Ascending aorta (tissue), 2 donors: Measurements from ENCODE around the gene DHRSX. TPM values are rescaled to one million over a fixed set of nuclear protein-coding genes. Genes with fewer than 3 reads are reported as not detected.
"Not testable (repeated sequence)": the region's sequence is repeated elsewhere in the genome, so short reads cannot be mapped to it uniquely, and the experiment has no call there.

ENCODE experiments used
- DNase-seq, 2 donors: peaks; one replicate each; pipeline ENCODE4 v3.0.0-alpha.2; 2019; ENCODE audit warnings: low spot score in 2 of 2
- H3K27ac ChIP-seq, 2 donors: fragments of 200-600 bp; sonication (generic); one replicate each; pipeline ENCODE4 v1.5.1; 2016 to 2017; ENCODE audit warnings: mild to moderate bottlenecking in 1 of 2
- H3K27me3 ChIP-seq: fragments of 200-600 bp; sonication (generic); one replicate; pipeline ENCODE4 v1.5.1; 2017
- H3K36me3 ChIP-seq, 2 donors: fragments of 200-600 bp; sonication (generic); one replicate each; pipeline ENCODE4 v1.5.1; 2016
- H3K4me1 ChIP-seq, 2 donors: fragments of 200-600 bp; sonication (generic); one replicate each; pipeline ENCODE4 v1.5.1; 2016 to 2017; ENCODE audit warnings: mild to moderate bottlenecking in 1 of 2
- H3K4me3 ChIP-seq, 2 donors: fragments of 200-600 bp; sonication (generic); one replicate each; pipeline ENCODE4 v1.5.1; 2016 to 2017; ENCODE audit warnings: mild to moderate bottlenecking in 1 of 2
- H3K9me3 ChIP-seq, 2 donors: fragments of 200-600 bp; sonication (generic); one replicate each; pipeline ENCODE4 v1.5.1; 2016
- intact Hi-C: fragments of 100-400 bp; cut with DNase I; formaldehyde crosslinking; loops from one replicate; pipeline ENCODE4 v1.15.1; 2023
- total RNA-seq: library from RNA; depleted of rRNA; stranded (reverse); fragments of >200 nt; gene quantifications from one replicate; pipeline ENCODE4 v1.1.0, GENCODE V29; 2016
- TF ChIP-seq, protein P1 (sequence below), 3 experiments: fragments of 200-600 bp in 2 of 3; fragments of 450-650 bp in 1 of 3; sonication (generic) in 2 of 3; IDR thresholded peaks; one replicate each; pipeline ENCODE4 v1.5.1; 2016 to 2019; ENCODE audit warnings: antibody characterized with exemption in 3 of 3, mild to moderate bottlenecking in 1 of 3, moderate library complexity in 1 of 3

The DHRSX gene
- total RNA-seq, 1 donor from 2014 or later = 13.4 TPM

DNA sequence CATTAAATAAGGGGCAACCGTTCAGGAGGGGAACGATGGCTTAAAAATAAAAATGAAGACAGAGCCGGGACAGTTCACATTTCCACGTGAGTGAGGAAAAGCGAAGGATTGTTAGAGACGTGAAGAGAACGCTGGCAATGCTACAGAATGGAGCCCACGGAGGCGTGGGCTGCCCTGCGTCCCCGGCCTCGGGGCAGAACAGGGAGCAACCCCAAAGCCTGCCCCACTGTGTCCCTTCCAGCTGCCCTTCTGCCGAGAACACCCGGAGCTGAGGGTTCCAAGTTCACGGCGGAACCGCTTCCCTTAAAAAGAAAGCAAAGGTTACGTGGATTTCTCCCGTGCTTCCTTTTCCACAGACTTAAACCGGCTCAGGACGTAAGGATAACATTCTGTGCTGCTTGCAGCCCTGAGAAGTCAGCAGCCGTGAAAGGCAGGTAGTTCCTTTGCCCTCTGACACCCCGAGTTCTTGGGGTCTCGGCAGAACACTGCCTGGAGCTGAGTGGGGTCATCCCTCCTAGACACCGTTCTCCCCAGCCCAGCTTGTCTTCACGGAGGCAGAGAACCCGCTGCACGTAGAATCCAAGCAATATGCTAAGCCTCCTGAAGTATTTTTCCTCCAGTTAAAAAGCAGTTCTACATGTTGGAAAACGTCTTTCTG, 14.2 kb downstream of the DHRSX start:
- H3K27ac ChIP-seq = no peak overlapping the region

DNA sequence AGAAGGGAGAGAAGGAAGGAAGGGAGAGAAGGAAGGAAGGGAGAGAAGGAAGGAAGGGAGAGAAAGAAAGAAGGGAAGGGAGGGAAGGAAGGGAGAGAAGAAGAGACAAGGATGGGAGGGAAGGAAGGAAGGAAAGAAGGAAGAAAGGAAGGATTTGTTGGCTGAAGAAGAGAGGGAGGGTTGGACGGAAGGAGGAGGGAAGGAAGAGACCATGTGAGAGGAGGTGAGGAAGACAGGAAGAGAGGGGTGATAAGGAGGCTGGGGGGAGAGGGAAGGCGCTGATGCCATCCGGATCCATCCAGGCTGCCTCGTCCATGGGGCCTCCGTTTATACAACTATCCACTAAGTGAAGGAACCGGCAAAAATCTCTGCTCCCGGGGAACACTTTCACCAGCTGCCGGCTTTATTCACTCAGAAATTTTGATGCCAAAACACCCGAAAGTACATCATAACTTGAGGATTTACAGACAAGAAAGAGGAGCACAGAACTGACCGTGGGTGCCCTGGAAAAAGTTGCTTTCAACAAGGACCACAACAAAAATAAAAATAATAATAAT, 14.9 kb downstream of the DHRSX start:
- peaks cover 29 to 46% of the 10 kb centered on the region in 2 donors for H3K36me3 ChIP-seq
- TF ChIP-seq, protein P1, sequence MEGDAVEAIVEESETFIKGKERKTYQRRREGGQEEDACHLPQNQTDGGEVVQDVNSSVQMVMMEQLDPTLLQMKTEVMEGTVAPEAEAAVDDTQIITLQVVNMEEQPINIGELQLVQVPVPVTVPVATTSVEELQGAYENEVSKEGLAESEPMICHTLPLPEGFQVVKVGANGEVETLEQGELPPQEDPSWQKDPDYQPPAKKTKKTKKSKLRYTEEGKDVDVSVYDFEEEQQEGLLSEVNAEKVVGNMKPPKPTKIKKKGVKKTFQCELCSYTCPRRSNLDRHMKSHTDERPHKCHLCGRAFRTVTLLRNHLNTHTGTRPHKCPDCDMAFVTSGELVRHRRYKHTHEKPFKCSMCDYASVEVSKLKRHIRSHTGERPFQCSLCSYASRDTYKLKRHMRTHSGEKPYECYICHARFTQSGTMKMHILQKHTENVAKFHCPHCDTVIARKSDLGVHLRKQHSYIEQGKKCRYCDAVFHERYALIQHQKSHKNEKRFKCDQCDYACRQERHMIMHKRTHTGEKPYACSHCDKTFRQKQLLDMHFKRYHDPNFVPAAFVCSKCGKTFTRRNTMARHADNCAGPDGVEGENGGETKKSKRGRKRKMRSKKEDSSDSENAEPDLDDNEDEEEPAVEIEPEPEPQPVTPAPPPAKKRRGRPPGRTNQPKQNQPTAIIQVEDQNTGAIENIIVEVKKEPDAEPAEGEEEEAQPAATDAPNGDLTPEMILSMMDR (IDR thresholded peaks at IDR 0.05) = no peak
- no peaks in the 10 kb centered on the region for H3K27me3 ChIP-seq
- intact Hi-C loops = no loop called here
- H3K9me3 ChIP-seq = no peaks in the 10 kb centered on the region
- no peak overlapping the region for H3K4me3 ChIP-seq
- peak overlapping the region; percentile 53 to 85 for H3K27ac ChIP-seq
- H3K4me1 ChIP-seq = peaks cover 0 to 4% of the 10 kb centered on the region in 2 donors
- DNase-seq = no peak

More for the DNA sequence above, 14.2 kb downstream of the DHRSX start:
- H3K27me3 ChIP-seq = no peaks in the 10 kb centered on the region
- H3K4me1 ChIP-seq = peaks cover 0 to 4% of the 10 kb centered on the region in 2 donors
- no peak for DNase-seq
- peaks cover 29 to 49% of the 10 kb centered on the region in 2 donors for H3K36me3 ChIP-seq
- intact Hi-C loops = no loop called here
- TF ChIP-seq, protein P1 (IDR thresholded peaks at IDR 0.05) = no peak
- H3K9me3 ChIP-seq = no peaks in the 10 kb centered on the region
- no peak overlapping the region for H3K4me3 ChIP-seq

DNA sequence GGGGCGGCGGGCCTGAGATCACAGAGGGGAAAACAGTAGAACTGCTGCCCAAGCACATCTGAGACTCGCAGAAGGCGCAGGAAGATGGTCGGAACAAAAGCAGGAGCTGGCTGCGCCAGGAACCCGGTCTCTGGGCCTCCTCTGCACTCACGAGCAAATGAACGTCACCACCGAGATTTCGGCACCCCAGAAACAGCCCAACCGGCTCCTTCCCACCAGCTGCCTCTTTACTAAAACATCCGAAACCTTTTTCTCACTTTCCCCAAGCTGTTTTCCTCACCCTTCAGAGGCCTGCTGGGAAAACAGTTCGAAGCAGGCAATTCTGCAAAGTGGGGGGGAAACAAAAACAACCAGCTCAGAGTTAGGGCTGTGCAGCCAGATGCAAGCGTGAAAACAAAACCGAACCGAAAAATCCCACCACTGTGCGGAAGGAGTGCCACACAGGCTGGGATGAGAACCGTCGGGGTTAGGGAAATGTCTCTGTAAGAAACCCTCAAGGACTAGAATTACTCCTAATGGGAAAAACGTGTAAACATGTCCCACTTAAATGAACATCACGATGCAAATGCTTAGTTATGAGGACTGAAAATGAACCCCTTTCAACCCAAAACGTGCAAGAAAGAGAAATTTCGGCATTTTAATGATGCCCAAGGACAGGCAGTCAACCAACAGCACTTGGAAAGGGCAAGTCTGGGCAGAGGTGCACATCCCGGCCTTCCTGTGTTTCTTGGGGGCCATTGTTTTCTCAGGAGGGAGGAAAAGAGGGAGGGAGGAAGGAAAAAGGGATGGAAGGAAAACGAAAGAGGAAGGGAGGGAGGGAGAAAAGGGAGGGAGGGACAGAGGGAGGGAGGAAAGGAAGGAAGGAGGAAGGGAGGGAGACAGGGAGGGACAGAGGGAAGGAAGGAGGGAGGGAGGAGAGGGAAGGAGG, 15.8 kb downstream of the DHRSX start:
- TF ChIP-seq, protein P1 (IDR thresholded peaks at IDR 0.05) = no peak
- intact Hi-C loops = no loop called here
- H3K27ac ChIP-seq = peak overlapping the region; percentile 52 to 85
- H3K36me3 ChIP-seq = peaks cover 22 to 38% of the 10 kb centered on the region in 2 donors
- peaks cover 0 to 4% of the 10 kb centered on the region in 2 donors for H3K4me1 ChIP-seq
- H3K9me3 ChIP-seq = no peaks in the 10 kb centered on the region
- no peak for DNase-seq
- no peaks in the 10 kb centered on the region for H3K27me3 ChIP-seq
- peak overlapping the region; percentile 4 to 47 for H3K4me3 ChIP-seq

DNA sequence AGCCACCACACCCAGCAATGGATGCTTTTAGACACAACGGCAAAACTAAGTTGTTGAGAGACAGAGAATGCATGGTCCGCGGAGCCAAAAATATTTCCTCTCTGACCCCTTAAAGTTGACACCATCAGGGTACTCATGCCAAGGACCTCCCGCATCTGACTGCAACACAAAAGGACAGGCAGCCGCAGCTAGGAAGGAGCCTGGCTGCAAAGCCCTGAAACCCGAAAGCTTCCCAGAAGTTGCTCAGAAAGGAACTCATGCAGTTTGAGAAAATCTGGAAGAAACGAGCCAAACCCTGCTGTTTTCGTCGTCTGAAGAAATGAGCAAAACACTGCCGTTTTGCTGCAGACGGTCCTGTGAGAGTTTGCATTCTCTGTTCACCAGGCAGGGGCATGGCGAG, 16.5 kb downstream of the DHRSX start:
- H3K36me3 ChIP-seq = peaks cover 15 to 31% of the 10 kb centered on the region in 2 donors
- no peak for DNase-seq
- no peaks in the 10 kb centered on the region for H3K27me3 ChIP-seq
- intact Hi-C loops = no loop called here
- no peaks in the 10 kb centered on the region for H3K9me3 ChIP-seq
- TF ChIP-seq, protein P1 (IDR thresholded peaks at IDR 0.05) = no peak
- peaks cover 0 to 4% of the 10 kb centered on the region in 2 donors for H3K4me1 ChIP-seq
- peak overlapping the region; percentile 52 to 85 for H3K27ac ChIP-seq
- H3K4me3 ChIP-seq = peak overlapping the region; percentile 4 to 47

DNA sequence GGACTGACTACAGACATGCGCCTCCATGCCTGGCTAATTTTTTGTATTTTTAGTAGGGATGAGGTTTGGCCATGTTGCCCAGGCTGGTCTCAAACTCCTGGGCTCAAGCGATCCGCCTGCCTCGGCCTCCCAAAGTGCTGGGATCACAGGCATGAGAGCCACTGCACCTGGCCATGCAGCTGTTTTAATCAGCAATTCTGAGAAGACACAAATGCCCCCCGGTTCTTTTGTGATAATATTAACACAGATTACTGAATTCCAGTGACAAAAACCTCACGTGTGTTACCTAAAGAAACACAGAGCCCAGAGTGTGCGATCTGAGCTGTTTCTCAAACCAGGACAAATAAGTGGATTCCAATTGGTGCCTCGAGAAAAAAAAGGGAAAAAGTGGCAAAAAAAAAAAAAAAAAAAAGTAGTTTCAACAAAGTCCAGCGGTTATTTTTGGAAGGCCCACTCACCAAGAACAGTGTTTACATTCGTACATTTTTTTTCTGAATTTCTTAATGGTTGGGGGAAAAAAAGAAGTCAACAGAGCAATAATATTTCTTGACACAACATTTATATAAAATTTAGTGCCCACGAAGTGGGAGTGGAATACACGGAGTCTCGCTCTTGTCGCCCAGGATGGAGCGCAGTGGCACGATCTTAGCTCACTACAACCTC, 17.2 kb downstream of the DHRSX start:
- intact Hi-C loops = no loop called here
- H3K9me3 ChIP-seq = no peaks in the 10 kb centered on the region
- peak overlapping the region in 1 of 2 donors; percentile 47 for H3K4me3 ChIP-seq
- no peak for DNase-seq
- TF ChIP-seq, protein P1 (IDR thresholded peaks at IDR 0.05) = no peak
- H3K36me3 ChIP-seq = peaks cover 8 to 24% of the 10 kb centered on the region in 2 donors
- peak overlapping the region in 1 of 2 donors; percentile 85 for H3K27ac ChIP-seq
- H3K4me1 ChIP-seq = peaks cover 0 to 4% of the 10 kb centered on the region in 2 donors
- no peaks in the 10 kb centered on the region for H3K27me3 ChIP-seq

DNA sequence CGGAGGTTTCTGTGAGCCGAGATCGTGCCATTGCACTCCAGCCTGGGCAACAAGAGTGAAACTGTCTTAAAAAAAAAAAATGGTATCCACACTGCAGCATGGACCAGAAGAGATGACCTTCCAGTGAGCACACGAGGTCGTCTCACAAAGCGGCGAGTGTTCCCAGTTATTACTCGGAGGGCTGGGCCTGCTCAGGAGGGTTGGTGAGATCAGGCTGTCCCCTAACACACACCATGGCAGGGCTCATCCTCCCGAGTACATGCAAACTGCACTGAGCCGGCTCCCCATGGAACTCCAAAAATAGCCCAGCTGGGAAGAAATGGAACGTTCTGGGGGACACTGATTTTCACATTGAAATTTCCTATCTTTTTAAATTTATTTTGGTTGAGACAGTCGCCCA, 19.2 kb downstream of the DHRSX start:
- H3K27ac ChIP-seq, H3K4me1 ChIP-seq, H3K36me3 ChIP-seq, DNase-seq, intact Hi-C loops, H3K4me3 ChIP-seq, H3K9me3 ChIP-seq, H3K27me3 ChIP-seq: not testable (repeated sequence)

DNA sequence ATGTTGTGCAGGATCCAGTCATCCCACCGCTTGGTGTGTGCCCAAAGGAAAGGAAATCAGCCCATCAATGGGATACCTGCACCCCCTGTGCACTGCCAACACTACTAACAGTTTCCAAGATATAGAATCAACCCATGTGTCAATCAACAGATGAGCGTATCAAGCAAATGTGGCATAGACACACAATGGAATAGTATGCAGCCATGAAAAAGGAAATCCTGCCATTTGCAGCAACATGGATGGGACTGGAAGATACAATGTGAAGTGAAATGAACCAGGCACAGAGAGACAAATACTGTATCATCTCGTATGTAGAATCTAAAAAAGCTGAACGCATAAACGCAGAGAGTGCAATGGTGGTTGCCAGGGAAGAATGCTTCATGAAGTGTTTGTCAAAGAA, 20.8 kb downstream of the DHRSX start:
- intact Hi-C loops, H3K27me3 ChIP-seq, H3K9me3 ChIP-seq, H3K4me3 ChIP-seq, H3K27ac ChIP-seq, H3K4me1 ChIP-seq, DNase-seq, H3K36me3 ChIP-seq: not testable (repeated sequence)
